B cell (primary cell): ENCODE data around the gene ARMH3. TPM values are rescaled to one million over a fixed set of nuclear protein-coding genes. Genes with fewer than 3 reads are reported as not detected.

Source experiments
- ATAC-seq: fragments of 200-7000 bp; cut with Tn5 transposase; one replicate; pipeline ENCODE4 v1.10.0; 2021; ENCODE audit warnings: low read depth, mild to moderate bottlenecking, moderate number of reproducible peaks, moderate library complexity
- CTCF ChIA-PET: fragments of 350-600 bp; sonication (Branson Sonifier 250); formaldehyde crosslinking; loops from one replicate; lab custom pipeline; 2021; ENCODE audit warnings: antibody characterized with exemption, inconsistent platforms; lab: Charles Lee
- POLR2A ChIA-PET: fragments of 350-600 bp; sonication (Branson Sonifier 250); formaldehyde crosslinking; loops from one replicate; lab custom pipeline; 2021; ENCODE audit warnings: antibody characterized with exemption; lab: Charles Lee
- DNase-seq: peaks from one replicate; pipeline ENCODE4 v3.0.0; 2013
- H2AFZ ChIP-seq: 2 replicates; pipeline ENCODE4 v1.6.1; 2012; ENCODE audit warnings: mild to moderate bottlenecking, low read depth, low read length; ENCODE audit not compliant: insufficient read depth, poor library complexity, severe bottlenecking
- H3K27ac ChIP-seq, 2 donors: 1 replicate in 1 of 2; 2 replicates in 1 of 2; pipeline ENCODE4 v1.5.1; 2012 to 2013; ENCODE audit warnings: low read length in 2 of 2, mild to moderate bottlenecking in 2 of 2, moderate library complexity in 1 of 2
- H3K27me3 ChIP-seq, 4 experiments: fragments of 200-600 bp in 1 of 4; sonication (generic) in 1 of 4; replicated peaks in 1 of 4; 1 replicate in 2 of 4; 2 replicates in 2 of 4; pipeline versions ENCODE4 v1.6.1 to v1.7.0; 2013 to 2016; ENCODE audit warnings: low read length in 3 of 4, mild to moderate bottlenecking in 2 of 4, mixed read lengths in 1 of 4, moderate library complexity in 1 of 4; ENCODE audit not compliant: insufficient read depth in 4 of 4, control insufficient read depth in 3 of 4; ENCODE audit errors: control extremely low read depth in 1 of 4
- H3K36me3 ChIP-seq, 2 experiments: replicated peaks in 1 of 2; 1 replicate in 1 of 2; 2 replicates in 1 of 2; pipeline versions ENCODE4 v1.6.1 to v1.7.1; 2013; ENCODE audit warnings: low read length in 1 of 2; ENCODE audit not compliant: insufficient read depth in 2 of 2, control insufficient read depth in 1 of 2; ENCODE audit errors: control extremely low read depth in 1 of 2, extremely low read depth in 1 of 2
- H3K4me1 ChIP-seq, 2 donors: fragments of 200-600 bp in 1 of 2; sonication (generic) in 1 of 2; 1 replicate in 1 of 2; 2 replicates in 1 of 2; pipeline versions ENCODE4 v1.5.1 to v1.6.1; 2013 to 2017; ENCODE audit warnings: low read length in 2 of 2; ENCODE audit not compliant: control insufficient read depth in 2 of 2, insufficient read depth in 2 of 2
- H3K4me2 ChIP-seq: replicated peaks from 2 replicates; pipeline ENCODE3; 2012; ENCODE audit warnings: mild to moderate bottlenecking, low read depth, low read length; ENCODE audit not compliant: poor library complexity, severe bottlenecking
- H3K4me3 ChIP-seq, 5 experiments: fragments of 200-600 bp in 1 of 5; sonication (generic) in 1 of 5; 1 replicate in 3 of 5; 2 replicates in 2 of 5; pipeline versions ENCODE4 v1.5.1 to v1.7.0; 2011 to 2016; ENCODE audit warnings: low read length in 4 of 5, mild to moderate bottlenecking in 4 of 5, low read depth in 2 of 5, control low read depth in 1 of 5, moderate library complexity in 1 of 5; ENCODE audit not compliant: insufficient read depth in 1 of 5; ENCODE audit errors: control extremely low read depth in 1 of 5, extremely low read depth in 1 of 5
- H3K79me2 ChIP-seq: fragments of 200-600 bp; sonication (generic); one replicate; pipeline ENCODE4 v1.6.0; 2016; ENCODE audit warnings: low read length; ENCODE audit not compliant: control insufficient read depth, insufficient read depth
- H3K9ac ChIP-seq: fragments of 200-600 bp; sonication (generic); 2 replicates; pipeline ENCODE4 v1.6.1; 2017; ENCODE audit warnings: mild to moderate bottlenecking, low read length, moderate library complexity
- H3K9me3 ChIP-seq, 3 donors: one replicate each; pipeline versions ENCODE4 v1.6.1 to v1.7.1; 2013; ENCODE audit warnings: low read length in 2 of 3; ENCODE audit not compliant: control insufficient read depth in 2 of 3, insufficient read depth in 1 of 3; ENCODE audit errors: control extremely low read depth in 1 of 3
- H4K20me1 ChIP-seq: 2 replicates; pipeline ENCODE4 v1.6.0; 2012; ENCODE audit warnings: mild to moderate bottlenecking, low read length; ENCODE audit not compliant: insufficient read depth, control insufficient read depth, poor library complexity, severe bottlenecking
- H3K27ac Mint-ChIP-seq: one replicate; pipeline ENCODE4 v1.8.0; 2021; ENCODE audit warnings: mixed read lengths
- H3K27me3 Mint-ChIP-seq: one replicate; pipeline ENCODE4 v1.8.0; 2021; ENCODE audit warnings: mixed read lengths
- H3K4me1 Mint-ChIP-seq: one replicate; pipeline ENCODE4 v1.8.0; 2021; ENCODE audit warnings: mixed read lengths
- H3K4me3 Mint-ChIP-seq: one replicate; pipeline ENCODE4 v1.8.0; 2021; ENCODE audit warnings: mixed read lengths
- H3K9me3 Mint-ChIP-seq: one replicate; pipeline ENCODE4 v1.8.0; 2022; ENCODE audit warnings: mixed read lengths; ENCODE audit not compliant: insufficient read depth
- EZH2 ChIP-seq: IDR thresholded peaks from 2 replicates; pipeline ENCODE4 v1.6.1; 2012; ENCODE audit warnings: borderline replicate concordance, low read depth, mild to moderate bottlenecking, moderate library complexity, low read length; ENCODE audit not compliant: insufficient read depth, poor library complexity, severe bottlenecking
- WGBS: methylation state at CpG from one replicate; pipeline ENCODE4 v1.1.5; 2013; ENCODE audit warnings: missing lambda C conversion rate; ENCODE audit not compliant: insufficient coverage; 5-methylcytosine and 5-hydroxymethylcytosine counted together
- intact Hi-C: fragments of 100-400 bp; cut with micrococcal nuclease; formaldehyde crosslinking; loops from one replicate; pipeline ENCODE4 v1.10.0; 2022
- polyA plus RNA-seq: library from polyadenylated mRNA; depleted of rRNA; stranded (reverse); fragments of >200 nt; gene quantifications from 2 replicates; pipeline ENCODE4 v1.2.3, GENCODE V29; 2012
- total RNA-seq, 2 donors: library from RNA; stranded (reverse); fragments of 120-200 nt in 1 of 2; gene quantifications; 1 replicate in 1 of 2; 2 replicates in 1 of 2; pipeline versions ENCODE4 v1.2.3 to v1.2.4, GENCODE V29; 2013 to 2022
- TF ChIP-seq, protein P1 (sequence below): fragments of 200-600 bp; IDR thresholded peaks from one replicate; pipeline ENCODE4 v1.8.0; 2022; ENCODE audit warnings: antibody characterized with exemption, mild to moderate bottlenecking

The ARMH3 gene
- total and polyA plus RNA-seq, 2 donors (not counting 1 experiment from before 2014, with no cell fraction given) = 33.4 to 40.7 TPM

DNA sequence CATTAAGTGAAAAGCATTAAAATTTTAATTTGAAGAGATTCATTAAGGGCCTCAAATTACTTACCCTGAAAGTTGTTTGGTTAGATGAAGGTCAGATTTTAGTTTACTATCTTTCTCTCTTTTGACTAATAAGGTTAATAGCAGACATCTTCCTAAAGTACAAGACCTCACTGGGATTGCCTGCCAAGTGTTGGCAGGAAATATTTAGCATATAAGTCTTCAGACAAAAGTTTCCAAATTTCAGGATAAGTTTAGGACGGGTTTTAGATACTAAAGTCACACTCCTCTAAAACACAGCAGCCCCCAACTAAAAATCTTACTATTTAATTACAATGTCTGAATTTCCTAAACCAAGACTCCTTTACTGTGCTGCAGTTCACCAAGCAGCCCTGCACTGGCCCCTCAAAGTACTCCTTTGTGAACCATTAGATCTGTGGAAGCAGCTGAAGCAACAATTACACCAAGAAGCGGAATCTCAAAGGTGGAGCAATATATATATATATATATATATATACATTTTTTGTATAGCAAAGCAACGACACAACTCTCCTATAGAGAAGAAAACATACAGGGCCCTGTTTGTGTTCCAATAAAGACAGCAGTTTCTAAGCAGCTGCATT, 121.2 kb downstream of the ARMH3 start:
- peaks cover 32% of the 10 kb centered on the region for H3K4me1 Mint-ChIP-seq
- Histone ChIP-seq H3K9ac (no peak overlapping the region), H3K27ac (no peak overlapping the region), H3K4me1 (peaks cover 21 to 26% of the 10 kb centered on the region in 2 donors), H3K9me3 (no peaks in the 10 kb centered on the region), H3K36me3 (peaks cover 0 to 5% of the 10 kb centered on the region in 2 experiments), H4K20me1 (no peaks in the 10 kb centered on the region), H2AFZ (no peak overlapping the region), H3K4me3 (no peak overlapping the region), H3K79me2 (peaks cover 20% of the 10 kb centered on the region), H3K27me3 (no peaks in the 10 kb centered on the region), H3K4me2 (no peak overlapping the region)
- WGBS = 100% methylated on average over 1 of the region's 3 CpGs
- POLR2A ChIA-PET = no interaction called here
- intact Hi-C loops = loop anchor here (5.0 kb wide), 1 partner anchor 32 kb away; no protein-coding TSS in a partner anchor
- H3K27ac Mint-ChIP-seq = no peak overlapping the region
- ATAC-seq = no peak
- no peak overlapping the region for H3K4me3 Mint-ChIP-seq
- H3K27me3 Mint-ChIP-seq = no peaks in the 10 kb centered on the region
- no peaks in the 10 kb centered on the region for H3K9me3 Mint-ChIP-seq
- TF ChIP-seq, protein P1, sequence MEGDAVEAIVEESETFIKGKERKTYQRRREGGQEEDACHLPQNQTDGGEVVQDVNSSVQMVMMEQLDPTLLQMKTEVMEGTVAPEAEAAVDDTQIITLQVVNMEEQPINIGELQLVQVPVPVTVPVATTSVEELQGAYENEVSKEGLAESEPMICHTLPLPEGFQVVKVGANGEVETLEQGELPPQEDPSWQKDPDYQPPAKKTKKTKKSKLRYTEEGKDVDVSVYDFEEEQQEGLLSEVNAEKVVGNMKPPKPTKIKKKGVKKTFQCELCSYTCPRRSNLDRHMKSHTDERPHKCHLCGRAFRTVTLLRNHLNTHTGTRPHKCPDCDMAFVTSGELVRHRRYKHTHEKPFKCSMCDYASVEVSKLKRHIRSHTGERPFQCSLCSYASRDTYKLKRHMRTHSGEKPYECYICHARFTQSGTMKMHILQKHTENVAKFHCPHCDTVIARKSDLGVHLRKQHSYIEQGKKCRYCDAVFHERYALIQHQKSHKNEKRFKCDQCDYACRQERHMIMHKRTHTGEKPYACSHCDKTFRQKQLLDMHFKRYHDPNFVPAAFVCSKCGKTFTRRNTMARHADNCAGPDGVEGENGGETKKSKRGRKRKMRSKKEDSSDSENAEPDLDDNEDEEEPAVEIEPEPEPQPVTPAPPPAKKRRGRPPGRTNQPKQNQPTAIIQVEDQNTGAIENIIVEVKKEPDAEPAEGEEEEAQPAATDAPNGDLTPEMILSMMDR = no peak
- TF ChIP-seq EZH2 = no peak
- DNase-seq = no peak
- CTCF ChIA-PET = interaction anchor here (1.2 kb wide), 1 partner anchor 19 kb away, joined by 3 read pairs; no protein-coding TSS in a partner anchor

DNA sequence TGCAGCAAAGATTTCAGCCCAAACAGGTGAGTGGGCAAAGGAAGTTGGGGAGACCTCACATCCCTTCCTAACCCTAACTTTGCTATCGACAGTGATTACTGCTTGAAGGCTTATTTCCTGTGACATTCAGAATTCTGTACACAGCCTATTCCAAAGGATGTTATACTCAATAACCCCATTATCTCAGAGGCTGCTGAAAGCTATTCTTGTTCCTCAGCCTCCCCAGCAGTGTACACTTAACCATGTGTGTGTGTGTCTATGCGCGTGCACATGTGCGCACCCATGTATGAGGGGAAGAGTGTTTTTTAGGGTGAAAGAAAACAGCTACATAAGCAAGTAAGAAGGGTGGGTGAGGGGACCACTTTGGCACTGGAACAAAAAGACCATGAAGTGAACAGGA, 122.0 kb downstream of the ARMH3 start:
- no peak overlapping the region for H3K4me3 Mint-ChIP-seq
- no peak overlapping the region for H3K4me3 ChIP-seq
- no peak overlapping the region for H3K9ac ChIP-seq
- no peak for DNase-seq
- H3K4me2 ChIP-seq = no peak overlapping the region
- no peak for ATAC-seq
- peaks cover 0 to 5% of the 10 kb centered on the region in 2 experiments for H3K36me3 ChIP-seq
- ChIA-PET CTCF (interaction anchor here (1.2 to 1.5 kb wide), 3 partner anchors 18 to 76 kb away, joined by 3 to 8 read pairs (median 6); no protein-coding TSS in a partner anchor), POLR2A (no interaction called here)
- no peaks in the 10 kb centered on the region for H4K20me1 ChIP-seq
- peaks cover 21% of the 10 kb centered on the region for H3K79me2 ChIP-seq
- WGBS = 100% methylated on average over 1 of the region's 4 CpGs
- TF ChIP-seq EZH2 = no peak
- TF ChIP-seq, protein P1 = no peak
- H2AFZ ChIP-seq = no peak overlapping the region
- H3K9me3 ChIP-seq = no peaks in the 10 kb centered on the region
- peaks cover 12 to 18% of the 10 kb centered on the region in 2 donors for H3K4me1 ChIP-seq
- no peak overlapping the region for H3K27ac ChIP-seq
- no peaks in the 10 kb centered on the region for H3K27me3 Mint-ChIP-seq
- intact Hi-C loops = no loop called here
- no peaks in the 10 kb centered on the region for H3K9me3 Mint-ChIP-seq
- H3K27me3 ChIP-seq = no peaks in the 10 kb centered on the region
- peaks cover 23% of the 10 kb centered on the region for H3K4me1 Mint-ChIP-seq
- no peak overlapping the region for H3K27ac Mint-ChIP-seq
